SH-SY5Y (cell line): ENCODE data around the gene IST1.

Experiments used
- GATA2 ChIP-seq: IDR thresholded peaks from 2 replicates; pipeline ENCODE4 v1.6.1; 2011; ENCODE audit warnings: mild to moderate bottlenecking, low read depth, low read length
- GATA3 ChIP-seq: IDR thresholded peaks from 2 replicates; pipeline ENCODE4 v1.6.1; 2011; ENCODE audit warnings: low read depth, mild to moderate bottlenecking, low read length, moderate library complexity

GRCh38 chr16:71894921-71895678, at the start of gene IST1:
- no peak for TF ChIP-seq GATA2
- no peak for TF ChIP-seq GATA3
